ENCODE results near the gene GFM1.

DNA sequence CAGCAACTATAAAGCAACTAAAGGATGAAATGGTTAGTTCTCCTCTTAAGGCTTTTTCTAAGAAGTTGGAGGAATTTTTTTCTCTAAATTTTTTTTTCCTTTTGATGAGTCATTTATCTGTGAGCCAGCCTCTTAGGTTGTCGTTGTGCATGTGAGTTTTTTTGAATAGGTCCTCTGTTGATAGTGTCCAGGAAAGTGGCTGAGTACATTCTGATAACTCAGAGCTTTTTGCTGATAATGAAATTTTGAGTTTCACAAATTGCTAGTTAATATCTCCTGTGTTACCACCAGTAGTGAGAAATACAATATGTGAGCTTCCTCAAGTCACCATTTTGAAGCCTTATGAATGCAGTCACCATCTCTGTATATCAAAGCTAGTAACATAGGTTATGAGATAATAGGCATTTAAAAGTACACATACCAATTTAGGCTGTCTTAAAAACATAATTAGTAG is 35.2 kb downstream of the GFM1 start:
- TF ChIP-seq, protein P1, sequence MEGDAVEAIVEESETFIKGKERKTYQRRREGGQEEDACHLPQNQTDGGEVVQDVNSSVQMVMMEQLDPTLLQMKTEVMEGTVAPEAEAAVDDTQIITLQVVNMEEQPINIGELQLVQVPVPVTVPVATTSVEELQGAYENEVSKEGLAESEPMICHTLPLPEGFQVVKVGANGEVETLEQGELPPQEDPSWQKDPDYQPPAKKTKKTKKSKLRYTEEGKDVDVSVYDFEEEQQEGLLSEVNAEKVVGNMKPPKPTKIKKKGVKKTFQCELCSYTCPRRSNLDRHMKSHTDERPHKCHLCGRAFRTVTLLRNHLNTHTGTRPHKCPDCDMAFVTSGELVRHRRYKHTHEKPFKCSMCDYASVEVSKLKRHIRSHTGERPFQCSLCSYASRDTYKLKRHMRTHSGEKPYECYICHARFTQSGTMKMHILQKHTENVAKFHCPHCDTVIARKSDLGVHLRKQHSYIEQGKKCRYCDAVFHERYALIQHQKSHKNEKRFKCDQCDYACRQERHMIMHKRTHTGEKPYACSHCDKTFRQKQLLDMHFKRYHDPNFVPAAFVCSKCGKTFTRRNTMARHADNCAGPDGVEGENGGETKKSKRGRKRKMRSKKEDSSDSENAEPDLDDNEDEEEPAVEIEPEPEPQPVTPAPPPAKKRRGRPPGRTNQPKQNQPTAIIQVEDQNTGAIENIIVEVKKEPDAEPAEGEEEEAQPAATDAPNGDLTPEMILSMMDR (IDR thresholded peaks at IDR 0.05): no peak
- TF ChIP-seq EZH2 (IDR thresholded peaks at IDR 0.05; ENCODE audit: borderline replicate concordance, insufficient read depth, low read depth, low read length, poor library complexity, severe bottlenecking): no peak

All from B cell (primary cell).